A673 (cell line): ENCODE data around the gene MEN1. TPM values are rescaled to one million over a fixed set of nuclear protein-coding genes. Genes with fewer than 3 reads are reported as not detected.
"Not testable (repeated sequence)": the region's sequence is repeated elsewhere in the genome, so short reads cannot be mapped to it uniquely, and the experiment has no call there.

Experiments used
- BruUV-seq: library from RNA; stranded (reverse); fragments of 400-500 nt; replicated peaks from 2 replicates; lab custom pipeline; 2021; lab: Mats Ljungman, UMichigan
- CTCF ChIA-PET: fragments of 300-600 bp; sonication (Branson Sonifier 250); formaldehyde crosslinking; loops from one replicate; lab custom pipeline; 2022; ENCODE audit warnings: antibody characterized with exemption; lab: Charles Lee
- POLR2A ChIA-PET: fragments of 300-600 bp; sonication (Branson Sonifier 250); formaldehyde crosslinking; loops from one replicate; lab custom pipeline; 2022; ENCODE audit warnings: antibody characterized with exemption; ENCODE audit not compliant: low non-redundant PET; lab: Charles Lee
- DNase-seq: peaks from one replicate; pipeline ENCODE4 v3.0.0-alpha.2; 2015; ENCODE audit warnings: low spot score
- H3K27ac ChIP-seq: fragments of 200-600 bp; sonication (generic); 2 replicates; pipeline ENCODE4 v1.5.1; 2016; ENCODE audit warnings: mixed run types, low read depth, mild to moderate bottlenecking, mixed read lengths, antibody characterized with exemption, low read length; ENCODE audit not compliant: poor library complexity, severe bottlenecking
- H3K27me3 ChIP-seq: fragments of 200-600 bp; sonication (generic); replicated peaks from 2 replicates; pipeline ENCODE4 v1.6.1; 2017; ENCODE audit warnings: mixed run types, low read depth, mild to moderate bottlenecking, mixed read lengths, antibody characterized with exemption, low read length; ENCODE audit not compliant: insufficient read depth, poor library complexity
- H3K36me3 ChIP-seq: fragments of 200-600 bp; sonication (generic); 2 replicates; pipeline ENCODE4 v1.6.1; 2016; ENCODE audit warnings: mixed run types, mild to moderate bottlenecking, mixed read lengths, antibody characterized with exemption, low read length; ENCODE audit not compliant: insufficient read depth, poor library complexity, severe bottlenecking
- H3K4me1 ChIP-seq: fragments of 200-600 bp; sonication (generic); 2 replicates; pipeline ENCODE4 v1.6.1; 2017; ENCODE audit warnings: mixed run types, mild to moderate bottlenecking, mixed read lengths, antibody characterized with exemption, low read length; ENCODE audit not compliant: insufficient read depth, poor library complexity, severe bottlenecking
- H3K4me3 ChIP-seq: fragments of 200-600 bp; sonication (generic); 2 replicates; pipeline ENCODE4 v1.5.1; 2016; ENCODE audit warnings: low read depth, mixed run types, mild to moderate bottlenecking, mixed read lengths, low read length; ENCODE audit not compliant: poor library complexity, severe bottlenecking
- H3K9me3 ChIP-seq: fragments of 200-600 bp; sonication (generic); 2 replicates; pipeline ENCODE4 v1.6.1; 2016; ENCODE audit warnings: mixed run types, low read depth, mild to moderate bottlenecking, mixed read lengths, antibody characterized with exemption, low read length; ENCODE audit not compliant: poor library complexity, severe bottlenecking
- EZH2 ChIP-seq: fragments of 200-600 bp; sonication (generic); IDR thresholded peaks from 2 replicates; pipeline ENCODE4 v1.6.1; 2017; ENCODE audit warnings: borderline replicate concordance, low read depth, mild to moderate bottlenecking, mixed read lengths, antibody characterized with exemption, low read length; ENCODE audit not compliant: poor library complexity, severe bottlenecking
- intact Hi-C: fragments of 100-400 bp; cut with micrococcal nuclease; formaldehyde crosslinking; loops from one replicate; pipeline ENCODE4 v1.10.0; 2022; ENCODE audit not compliant: unreplicated experiment
- total RNA-seq: library from RNA; stranded (reverse); gene quantifications from 2 replicates; pipeline ENCODE4 v1.2.3, GENCODE V29; 2021
- TF ChIP-seq, protein P1 (sequence below): fragments of 300-800, 200-600 bp; sonication (generic); conservative IDR thresholded peaks from 2 replicates; pipeline ENCODE4 v1.5.1; 2017; ENCODE audit warnings: low read depth, mild to moderate bottlenecking, antibody characterized with exemption, low read length, moderate library complexity, mixed read lengths

MEN1 gene
- total RNA-seq, 1 experiment from 2014 or later, result 45.7 TPM

DNA sequence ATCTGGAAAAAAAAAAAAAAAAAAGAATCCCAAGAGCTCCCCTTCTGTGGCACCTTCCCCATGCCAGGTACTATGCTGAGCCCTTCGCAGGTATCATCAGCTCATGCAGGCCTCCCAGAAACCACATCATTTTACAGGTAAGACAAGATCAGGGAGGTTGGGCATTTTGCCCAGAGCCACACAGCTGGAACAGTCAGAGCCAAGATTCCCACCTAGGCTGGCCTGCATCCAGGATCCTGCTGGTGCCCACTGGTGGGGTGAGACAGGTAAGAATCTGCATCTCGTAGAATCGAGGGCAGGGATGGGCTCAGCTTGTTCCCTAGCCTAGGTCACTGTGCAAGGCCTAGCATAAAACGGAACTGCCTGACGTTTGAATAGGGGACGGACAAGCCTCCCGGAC is 15.7 kb upstream of the MEN1 start:
- BruUV-seq, result no TSS peak
- TF ChIP-seq, protein P1, sequence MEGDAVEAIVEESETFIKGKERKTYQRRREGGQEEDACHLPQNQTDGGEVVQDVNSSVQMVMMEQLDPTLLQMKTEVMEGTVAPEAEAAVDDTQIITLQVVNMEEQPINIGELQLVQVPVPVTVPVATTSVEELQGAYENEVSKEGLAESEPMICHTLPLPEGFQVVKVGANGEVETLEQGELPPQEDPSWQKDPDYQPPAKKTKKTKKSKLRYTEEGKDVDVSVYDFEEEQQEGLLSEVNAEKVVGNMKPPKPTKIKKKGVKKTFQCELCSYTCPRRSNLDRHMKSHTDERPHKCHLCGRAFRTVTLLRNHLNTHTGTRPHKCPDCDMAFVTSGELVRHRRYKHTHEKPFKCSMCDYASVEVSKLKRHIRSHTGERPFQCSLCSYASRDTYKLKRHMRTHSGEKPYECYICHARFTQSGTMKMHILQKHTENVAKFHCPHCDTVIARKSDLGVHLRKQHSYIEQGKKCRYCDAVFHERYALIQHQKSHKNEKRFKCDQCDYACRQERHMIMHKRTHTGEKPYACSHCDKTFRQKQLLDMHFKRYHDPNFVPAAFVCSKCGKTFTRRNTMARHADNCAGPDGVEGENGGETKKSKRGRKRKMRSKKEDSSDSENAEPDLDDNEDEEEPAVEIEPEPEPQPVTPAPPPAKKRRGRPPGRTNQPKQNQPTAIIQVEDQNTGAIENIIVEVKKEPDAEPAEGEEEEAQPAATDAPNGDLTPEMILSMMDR, result no peak
- no peak for TF ChIP-seq EZH2
- no peaks in the 10 kb centered on the region for H3K4me1 ChIP-seq
- H3K27me3 ChIP-seq, result no peaks in the 10 kb centered on the region
- H3K36me3 ChIP-seq, result no peaks in the 10 kb centered on the region
- no peak for DNase-seq
- ChIA-PET CTCF (no interaction called here), POLR2A (no interaction called here)
- intact Hi-C loops, result no loop called here
- H3K9me3 ChIP-seq, result no peaks in the 10 kb centered on the region
- H3K4me3 ChIP-seq, result no peak overlapping the region
- H3K27ac ChIP-seq, result no peak overlapping the region

DNA sequence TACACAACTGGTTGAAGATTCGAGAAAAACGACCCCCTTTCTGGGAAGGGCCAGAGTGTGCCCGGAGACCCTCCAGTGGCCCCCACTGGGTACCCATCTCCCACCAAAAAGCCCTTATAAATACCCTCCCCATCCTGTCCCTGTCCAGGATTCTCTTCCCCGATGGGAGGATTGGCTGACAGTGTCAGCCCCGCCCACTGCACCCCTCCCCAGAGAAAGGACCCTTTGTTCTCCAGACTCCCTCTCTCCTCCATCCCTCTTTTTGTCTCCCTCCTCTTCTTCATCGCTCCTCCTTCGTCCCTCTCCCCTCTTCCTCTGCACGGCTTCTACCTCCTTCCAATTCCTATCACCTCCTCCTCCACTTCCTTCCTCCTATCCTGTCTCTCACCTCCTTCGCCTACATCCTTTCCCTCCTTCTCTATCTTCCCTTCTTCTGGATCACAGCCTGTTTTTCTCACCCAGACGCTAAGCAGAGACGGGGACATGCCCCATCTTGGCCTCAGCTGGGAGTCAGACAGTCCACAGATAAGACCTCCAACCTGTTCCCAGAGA is 13.3 kb upstream of the MEN1 start:
- Histone ChIP-seq H3K27me3 (no peaks in the 10 kb centered on the region), H3K36me3 (no peaks in the 10 kb centered on the region), H3K4me1 (no peaks in the 10 kb centered on the region), H3K4me3 (no peak overlapping the region), H3K27ac (no peak overlapping the region), H3K9me3 (no peaks in the 10 kb centered on the region)
- no peak for DNase-seq
- POLR2A ChIA-PET, result no interaction called here
- no TSS peak for BruUV-seq
- intact Hi-C loops, result no loop called here
- TF ChIP-seq, protein P1, result no peak
- TF ChIP-seq EZH2, result no peak
- CTCF ChIA-PET, result no interaction called here

DNA sequence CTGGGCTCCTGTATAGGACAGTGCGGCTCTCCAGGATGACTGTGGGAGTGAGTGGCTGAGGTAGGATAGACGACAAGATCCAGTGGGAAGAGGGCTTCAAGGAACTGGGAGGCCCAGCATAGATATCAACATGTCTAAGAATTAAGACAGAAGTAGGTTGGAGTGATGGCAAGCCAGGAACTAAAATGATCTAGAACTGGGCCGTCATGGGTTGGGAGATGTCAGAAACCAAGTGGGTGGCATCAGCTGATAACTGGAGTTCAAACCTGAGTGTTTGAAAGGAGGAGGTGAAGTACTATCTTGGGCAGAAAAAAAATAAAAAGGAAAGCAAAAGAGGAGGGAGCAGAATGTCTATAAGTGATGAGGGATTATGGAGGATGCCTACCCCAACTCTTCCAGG is 7.1 kb upstream of the MEN1 start:
- H3K36me3 ChIP-seq, result no peaks in the 10 kb centered on the region
- TF ChIP-seq EZH2, result no peak
- TF ChIP-seq, protein P1, result no peak
- no TSS peak for BruUV-seq
- no peak for DNase-seq
- ChIA-PET CTCF (no interaction called here), POLR2A (no interaction called here)
- H3K9me3 ChIP-seq, result no peaks in the 10 kb centered on the region
- intact Hi-C loops, result no loop called here
- no peaks in the 10 kb centered on the region for H3K4me1 ChIP-seq
- no peaks in the 10 kb centered on the region for H3K27me3 ChIP-seq
- no peak overlapping the region for H3K27ac ChIP-seq
- H3K4me3 ChIP-seq, result no peak overlapping the region

DNA sequence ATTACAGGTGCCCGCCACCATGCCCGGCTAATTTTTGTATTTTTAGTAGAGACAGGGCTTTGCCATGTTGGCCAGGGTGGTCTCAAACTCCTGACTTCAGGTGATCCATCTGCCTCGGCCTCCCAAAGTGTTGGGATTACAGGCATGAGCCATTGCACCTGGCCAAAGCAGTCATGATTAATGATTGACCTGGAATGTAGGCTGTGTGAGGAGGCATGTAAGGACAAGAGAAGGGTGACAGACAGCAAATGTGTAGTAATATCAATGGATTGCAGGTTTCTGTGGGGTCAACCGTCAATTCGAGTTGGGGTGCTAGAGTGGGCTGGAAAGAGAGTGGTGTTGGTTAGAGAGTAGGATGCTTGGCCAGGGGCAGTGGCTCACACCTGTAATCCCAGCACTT is 5.1 kb upstream of the MEN1 start:
- CTCF ChIA-PET, result not testable (repeated sequence)

More for the DNA sequence above, 5.1 kb upstream of the MEN1 start:
- POLR2A ChIA-PET, BruUV-seq, DNase-seq, H3K27me3 ChIP-seq, H3K27ac ChIP-seq, intact Hi-C loops, H3K4me1 ChIP-seq, H3K9me3 ChIP-seq, H3K4me3 ChIP-seq, H3K36me3 ChIP-seq: not testable (repeated sequence)
